GM12801 (cell line): Measurements from ENCODE around the gene POLR1E.

Experiments used
- TF ChIP-seq, protein P1 (sequence below): IDR thresholded peaks from one replicate; pipeline ENCODE4 v1.5.1; 2011; ENCODE audit warnings: control low read depth; ENCODE audit not compliant: insufficient read length; ENCODE audit errors: extremely low read depth

Gene POLR1E

GRCh38 chr9:37486256-37486615 lies 488 bp downstream of the POLR1E start:
- TF ChIP-seq, protein P1, sequence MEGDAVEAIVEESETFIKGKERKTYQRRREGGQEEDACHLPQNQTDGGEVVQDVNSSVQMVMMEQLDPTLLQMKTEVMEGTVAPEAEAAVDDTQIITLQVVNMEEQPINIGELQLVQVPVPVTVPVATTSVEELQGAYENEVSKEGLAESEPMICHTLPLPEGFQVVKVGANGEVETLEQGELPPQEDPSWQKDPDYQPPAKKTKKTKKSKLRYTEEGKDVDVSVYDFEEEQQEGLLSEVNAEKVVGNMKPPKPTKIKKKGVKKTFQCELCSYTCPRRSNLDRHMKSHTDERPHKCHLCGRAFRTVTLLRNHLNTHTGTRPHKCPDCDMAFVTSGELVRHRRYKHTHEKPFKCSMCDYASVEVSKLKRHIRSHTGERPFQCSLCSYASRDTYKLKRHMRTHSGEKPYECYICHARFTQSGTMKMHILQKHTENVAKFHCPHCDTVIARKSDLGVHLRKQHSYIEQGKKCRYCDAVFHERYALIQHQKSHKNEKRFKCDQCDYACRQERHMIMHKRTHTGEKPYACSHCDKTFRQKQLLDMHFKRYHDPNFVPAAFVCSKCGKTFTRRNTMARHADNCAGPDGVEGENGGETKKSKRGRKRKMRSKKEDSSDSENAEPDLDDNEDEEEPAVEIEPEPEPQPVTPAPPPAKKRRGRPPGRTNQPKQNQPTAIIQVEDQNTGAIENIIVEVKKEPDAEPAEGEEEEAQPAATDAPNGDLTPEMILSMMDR, result no peak

DNA sequence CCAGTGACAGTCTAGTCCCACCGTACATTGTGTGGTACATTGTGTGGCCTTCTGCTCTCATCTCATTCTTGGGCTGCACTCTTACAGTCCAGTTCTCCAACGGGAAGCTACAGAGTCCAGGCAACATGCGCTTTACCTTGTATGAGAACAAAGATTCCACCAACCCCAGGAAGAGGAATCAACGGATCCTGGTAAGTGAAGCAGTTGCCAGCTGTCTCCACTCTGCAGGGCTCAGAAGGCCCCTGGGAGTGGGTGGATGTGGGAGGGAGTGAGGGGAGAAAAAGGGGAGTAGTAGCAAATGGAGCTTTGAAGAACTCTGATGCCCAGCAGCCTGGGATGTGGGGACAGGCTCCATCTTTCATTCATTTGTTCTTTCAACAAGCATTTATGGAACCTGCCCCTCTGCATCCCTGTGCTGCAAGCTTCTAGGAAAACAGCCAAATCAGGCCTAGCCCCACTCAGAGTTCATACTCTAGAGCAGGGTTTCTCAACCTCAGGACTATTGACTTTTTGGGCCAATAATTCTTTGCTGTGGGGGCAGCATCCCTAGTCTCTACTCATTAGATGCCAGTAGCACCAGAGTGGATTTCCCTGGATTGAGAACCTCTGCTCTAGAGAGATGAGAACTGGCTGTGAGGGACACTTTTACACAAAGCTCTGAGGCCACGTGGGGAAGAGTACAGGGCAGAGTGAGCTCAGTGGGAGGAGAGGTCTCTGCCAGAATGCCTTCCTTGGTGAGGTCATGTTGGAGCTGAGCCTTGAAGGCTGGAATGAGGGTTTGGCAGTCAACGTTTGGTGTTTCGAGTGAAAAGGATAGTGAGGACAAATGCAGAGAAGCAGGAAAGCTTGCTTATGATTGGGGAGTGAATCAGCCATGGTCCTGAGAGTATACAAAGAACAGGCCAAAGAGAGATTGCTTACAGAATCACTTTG lies 1.1 kb downstream of the POLR1E start:
- TF ChIP-seq, protein P1, result no peak

DNA sequence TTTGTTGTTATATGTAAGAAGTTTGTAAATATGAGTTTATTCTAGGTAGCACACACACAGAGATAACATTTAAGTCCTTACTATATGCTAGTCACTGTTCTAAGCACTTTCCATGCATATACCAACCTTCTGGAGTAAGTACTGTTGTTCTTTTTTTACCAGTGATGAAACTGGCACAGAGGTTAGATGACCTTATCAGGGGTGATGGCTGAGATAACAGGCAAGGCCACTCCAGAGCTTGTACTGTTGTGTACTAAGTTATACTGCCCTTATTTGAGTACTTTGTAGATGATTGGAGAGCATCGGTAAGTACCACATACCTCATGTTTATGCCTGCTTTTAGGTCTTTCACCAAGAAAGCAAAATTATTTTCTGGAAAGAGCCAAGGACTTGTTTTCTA lies 6.2 kb downstream of the POLR1E start:
- TF ChIP-seq, protein P1, result no peak

DNA sequence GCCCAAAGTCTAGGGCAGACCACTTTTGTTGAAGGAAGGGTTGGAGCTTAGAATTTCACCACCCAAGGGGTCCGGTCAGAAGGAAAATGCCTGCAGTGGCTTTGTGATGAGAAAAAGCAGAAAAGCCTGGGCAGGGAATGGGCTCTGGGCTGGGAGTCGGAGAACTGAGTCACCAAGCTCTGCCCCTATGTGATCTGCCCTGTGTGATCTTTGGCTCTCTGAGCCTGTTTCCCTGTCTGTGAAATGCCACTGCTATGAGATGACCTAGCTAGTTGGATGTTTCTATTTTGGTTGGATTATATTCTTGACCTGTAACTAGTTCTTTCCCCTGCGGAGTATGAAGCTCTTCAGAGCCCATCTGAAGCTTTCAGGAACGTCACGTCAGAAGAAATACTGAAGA lies 9.8 kb downstream of the POLR1E start:
- TF ChIP-seq, protein P1, result no peak

DNA sequence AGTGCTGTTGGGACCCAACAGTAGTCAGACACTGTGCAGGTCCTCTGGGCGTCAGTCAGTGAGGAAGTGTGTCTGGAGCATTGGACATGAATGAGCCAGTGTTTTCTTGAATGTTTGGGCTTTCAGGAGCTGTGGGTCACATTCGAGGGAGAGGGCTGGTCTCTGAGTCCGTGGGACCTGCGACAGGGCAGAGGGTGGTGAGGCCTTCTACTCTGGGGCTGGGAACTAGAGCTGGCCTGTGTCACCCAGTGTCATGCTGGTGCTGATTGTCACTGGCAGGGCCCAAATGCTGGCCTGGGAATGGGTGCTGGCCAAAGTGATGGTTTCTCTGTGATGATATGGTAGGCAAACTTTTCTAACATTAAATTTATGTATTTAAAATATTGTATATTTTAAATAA lies 10.3 kb downstream of the POLR1E start:
- TF ChIP-seq, protein P1, result no peak

DNA sequence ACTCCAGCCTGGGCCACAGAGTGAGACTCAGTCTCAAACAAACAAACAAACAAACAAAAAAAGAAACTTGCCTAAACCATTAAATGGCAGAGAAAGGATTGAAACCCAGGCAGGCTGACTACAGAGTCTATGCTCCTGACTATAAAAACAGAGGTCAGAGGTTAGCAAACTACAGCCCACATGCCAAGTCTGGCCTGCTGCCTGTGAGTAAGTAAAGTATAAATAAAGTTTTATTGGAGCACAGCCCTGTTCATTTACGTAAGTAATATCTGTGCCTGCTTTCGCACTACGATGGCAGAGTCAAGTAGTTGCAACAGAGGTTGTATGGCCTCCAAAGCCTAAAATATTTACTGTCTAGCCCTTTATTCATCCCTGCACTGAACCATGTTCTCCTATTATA lies 11.6 kb downstream of the POLR1E start:
- TF ChIP-seq, protein P1, result no peak

DNA sequence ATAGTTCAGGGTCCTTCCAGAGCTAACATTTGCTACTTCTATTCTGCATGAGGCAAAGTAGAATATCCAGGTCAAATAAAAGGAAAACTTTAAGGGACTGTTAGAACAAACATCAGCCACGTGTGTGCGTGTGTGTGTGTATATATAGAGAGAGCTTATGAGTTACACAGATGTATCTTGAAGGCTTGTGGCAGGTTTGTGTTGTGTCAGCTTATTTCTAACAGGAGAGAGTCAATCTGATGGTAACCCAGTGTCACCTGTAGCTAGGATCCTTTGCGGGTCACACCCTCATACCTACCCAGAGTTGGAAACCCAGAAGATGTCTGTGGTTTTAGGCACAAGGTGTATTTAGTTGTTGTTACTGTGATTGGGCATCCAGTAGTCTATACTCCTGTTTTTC lies 12.7 kb downstream of the POLR1E start:
- TF ChIP-seq, protein P1, result no peak
